Uterus (tissue), 2 donors: ENCODE results near the gene RPGRIP1L.

Experiments used
- POLR2A ChIP-seq, 2 donors: fragments of 450-650 bp; IDR thresholded peaks; one replicate each; pipeline ENCODE4 v1.6.1; 2016; ENCODE audit warnings: antibody characterized with exemption in 2 of 2, mild to moderate bottlenecking in 1 of 2, moderate library complexity in 1 of 2
- TF ChIP-seq, protein P1 (sequence below), 4 experiments: fragments of 200-600 bp in 2 of 4; fragments of 450-650 bp in 2 of 4; sonication (generic) in 2 of 4; IDR thresholded peaks; one replicate each; pipeline ENCODE4 v1.5.1; 2016 to 2019; ENCODE audit warnings: antibody characterized with exemption in 4 of 4, mild to moderate bottlenecking in 2 of 4, moderate library complexity in 1 of 4

DNA sequence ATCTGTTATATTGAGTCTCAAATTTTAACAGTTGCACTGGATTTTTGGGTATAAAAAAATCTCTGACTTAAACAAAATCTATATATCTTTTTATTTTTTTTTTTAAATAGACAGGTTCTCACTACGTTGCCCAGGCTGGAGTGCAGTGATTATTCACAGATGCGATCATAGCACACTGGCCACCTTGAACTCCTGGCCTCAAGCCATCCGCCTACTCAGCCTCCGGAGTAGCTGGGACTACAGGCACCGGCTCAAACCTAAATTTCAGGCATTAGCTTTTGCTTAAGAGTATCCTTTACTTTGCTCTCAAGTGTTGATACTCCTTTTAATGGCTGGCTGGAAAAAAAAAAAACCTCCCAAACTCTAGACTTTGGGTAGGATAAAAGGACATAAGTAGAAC, 61.6 kb downstream of the RPGRIP1L start:
- TF ChIP-seq POLR2A (IDR thresholded peaks at IDR 0.05), result no peak
- TF ChIP-seq, protein P1, sequence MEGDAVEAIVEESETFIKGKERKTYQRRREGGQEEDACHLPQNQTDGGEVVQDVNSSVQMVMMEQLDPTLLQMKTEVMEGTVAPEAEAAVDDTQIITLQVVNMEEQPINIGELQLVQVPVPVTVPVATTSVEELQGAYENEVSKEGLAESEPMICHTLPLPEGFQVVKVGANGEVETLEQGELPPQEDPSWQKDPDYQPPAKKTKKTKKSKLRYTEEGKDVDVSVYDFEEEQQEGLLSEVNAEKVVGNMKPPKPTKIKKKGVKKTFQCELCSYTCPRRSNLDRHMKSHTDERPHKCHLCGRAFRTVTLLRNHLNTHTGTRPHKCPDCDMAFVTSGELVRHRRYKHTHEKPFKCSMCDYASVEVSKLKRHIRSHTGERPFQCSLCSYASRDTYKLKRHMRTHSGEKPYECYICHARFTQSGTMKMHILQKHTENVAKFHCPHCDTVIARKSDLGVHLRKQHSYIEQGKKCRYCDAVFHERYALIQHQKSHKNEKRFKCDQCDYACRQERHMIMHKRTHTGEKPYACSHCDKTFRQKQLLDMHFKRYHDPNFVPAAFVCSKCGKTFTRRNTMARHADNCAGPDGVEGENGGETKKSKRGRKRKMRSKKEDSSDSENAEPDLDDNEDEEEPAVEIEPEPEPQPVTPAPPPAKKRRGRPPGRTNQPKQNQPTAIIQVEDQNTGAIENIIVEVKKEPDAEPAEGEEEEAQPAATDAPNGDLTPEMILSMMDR (IDR thresholded peaks at IDR 0.05), result no peak
